Astrocyte of the cerebellum (primary cell): ENCODE results near the gene SLC39A10.

Source experiments
- DNase-seq: peaks from one replicate; pipeline ENCODE4 v3.0.0-alpha.2; 2011; ENCODE audit warnings: low read depth
- H3K4me3 ChIP-seq: 2 replicates; pipeline ENCODE4 v1.5.1; 2011; ENCODE audit warnings: mild to moderate bottlenecking, low read depth, low read length, moderate library complexity
- in situ Hi-C: cut with HindIII; loops from 2 replicates; pipeline ENCODE4 v1.10.0; 2017; ENCODE audit warnings: low sequenced_read_pairs
- TF ChIP-seq, protein P1 (sequence below): IDR thresholded peaks from 2 replicates; pipeline ENCODE4 v1.5.1; 2012; ENCODE audit warnings: low read length, low read depth, moderate library complexity, mild to moderate bottlenecking; ENCODE audit errors: missing control alignments

SLC39A10 gene

DNA sequence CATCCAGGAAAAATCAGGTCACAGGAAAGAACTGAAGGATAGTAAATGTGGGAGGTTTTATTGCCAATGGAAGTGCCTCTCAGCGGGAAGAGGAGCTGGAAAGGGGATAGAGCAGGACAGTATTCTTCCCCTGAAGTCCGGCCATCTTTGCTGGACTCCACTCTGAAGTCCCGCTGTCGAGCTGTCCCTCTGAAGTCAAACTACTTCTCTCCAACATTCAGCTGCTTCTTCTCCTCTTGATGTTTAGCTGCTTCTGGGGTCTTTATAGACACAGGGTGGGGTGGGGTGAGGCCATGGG is 23.5 kb upstream of the SLC39A10 start:
- in situ Hi-C loops, result no loop called here
- no peak for DNase-seq
- H3K4me3 ChIP-seq, result no peak overlapping the region
- TF ChIP-seq, protein P1, sequence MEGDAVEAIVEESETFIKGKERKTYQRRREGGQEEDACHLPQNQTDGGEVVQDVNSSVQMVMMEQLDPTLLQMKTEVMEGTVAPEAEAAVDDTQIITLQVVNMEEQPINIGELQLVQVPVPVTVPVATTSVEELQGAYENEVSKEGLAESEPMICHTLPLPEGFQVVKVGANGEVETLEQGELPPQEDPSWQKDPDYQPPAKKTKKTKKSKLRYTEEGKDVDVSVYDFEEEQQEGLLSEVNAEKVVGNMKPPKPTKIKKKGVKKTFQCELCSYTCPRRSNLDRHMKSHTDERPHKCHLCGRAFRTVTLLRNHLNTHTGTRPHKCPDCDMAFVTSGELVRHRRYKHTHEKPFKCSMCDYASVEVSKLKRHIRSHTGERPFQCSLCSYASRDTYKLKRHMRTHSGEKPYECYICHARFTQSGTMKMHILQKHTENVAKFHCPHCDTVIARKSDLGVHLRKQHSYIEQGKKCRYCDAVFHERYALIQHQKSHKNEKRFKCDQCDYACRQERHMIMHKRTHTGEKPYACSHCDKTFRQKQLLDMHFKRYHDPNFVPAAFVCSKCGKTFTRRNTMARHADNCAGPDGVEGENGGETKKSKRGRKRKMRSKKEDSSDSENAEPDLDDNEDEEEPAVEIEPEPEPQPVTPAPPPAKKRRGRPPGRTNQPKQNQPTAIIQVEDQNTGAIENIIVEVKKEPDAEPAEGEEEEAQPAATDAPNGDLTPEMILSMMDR, result no peak

DNA sequence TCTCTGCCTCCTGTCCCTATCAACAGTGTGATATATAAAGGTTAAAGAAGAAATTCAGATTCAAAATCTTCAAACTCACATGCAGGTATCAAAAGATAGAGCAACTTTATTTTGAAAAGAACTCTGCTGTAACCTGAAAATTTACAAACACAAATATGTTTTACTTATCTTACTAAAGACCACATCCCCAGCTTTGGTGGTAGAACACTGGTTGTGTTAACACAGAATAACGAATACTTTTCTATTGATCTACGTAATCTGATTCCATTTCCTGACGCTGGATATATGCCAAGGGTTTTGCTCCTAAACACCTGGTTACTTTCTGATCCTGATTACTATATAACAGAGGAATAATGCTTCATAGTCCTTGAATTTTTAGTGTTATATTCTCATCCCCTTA is 23.1 kb upstream of the SLC39A10 start:
- H3K4me3 ChIP-seq, result no peak overlapping the region
- TF ChIP-seq, protein P1, result no peak
- in situ Hi-C loops, result no loop called here
- DNase-seq, result no peak

DNA sequence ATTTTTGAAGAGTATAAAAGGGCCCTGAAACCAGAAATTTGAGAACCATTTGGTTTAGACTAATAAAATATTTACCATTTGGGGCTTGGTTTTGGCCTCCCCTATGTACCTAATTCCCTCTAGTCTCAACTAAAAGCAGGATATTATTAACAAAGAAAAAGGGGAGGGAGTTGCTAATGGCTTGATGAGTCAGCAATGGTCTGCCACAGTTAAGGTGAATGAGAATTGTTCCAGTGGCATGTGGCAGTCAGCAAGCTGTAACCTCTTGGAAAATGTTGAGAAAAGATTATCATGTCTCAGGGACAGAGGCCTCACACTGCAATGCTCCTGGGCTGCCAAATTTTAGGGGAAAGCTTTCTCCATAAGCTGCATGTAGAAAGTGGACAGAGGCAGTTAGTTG is 20.1 kb upstream of the SLC39A10 start:
- H3K4me3 ChIP-seq, result no peak overlapping the region
- TF ChIP-seq, protein P1, result no peak
- in situ Hi-C loops, result no loop called here
- DNase-seq, result no peak

DNA sequence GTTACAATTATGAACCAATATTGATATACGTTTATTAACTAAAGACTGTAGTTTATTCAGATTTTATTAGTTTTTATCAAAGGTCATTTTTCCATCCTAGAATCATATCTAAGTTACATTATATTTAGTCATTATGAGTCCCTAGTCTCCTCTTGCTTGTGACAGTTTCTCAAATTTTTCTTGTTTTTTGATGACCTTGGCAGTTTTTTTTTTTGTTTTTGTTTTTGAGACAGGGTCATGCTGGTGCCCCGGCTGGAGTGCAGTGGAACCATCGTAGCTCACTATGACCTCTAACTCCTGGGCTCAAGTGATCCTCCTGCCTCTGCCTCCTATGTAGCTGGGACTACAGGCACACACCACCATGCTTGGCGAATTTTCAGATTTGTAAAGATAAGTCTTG is 18.3 kb upstream of the SLC39A10 start:
- TF ChIP-seq, protein P1, result no peak
- H3K4me3 ChIP-seq, result no peak overlapping the region
- no peak for DNase-seq
- in situ Hi-C loops, result no loop called here

DNA sequence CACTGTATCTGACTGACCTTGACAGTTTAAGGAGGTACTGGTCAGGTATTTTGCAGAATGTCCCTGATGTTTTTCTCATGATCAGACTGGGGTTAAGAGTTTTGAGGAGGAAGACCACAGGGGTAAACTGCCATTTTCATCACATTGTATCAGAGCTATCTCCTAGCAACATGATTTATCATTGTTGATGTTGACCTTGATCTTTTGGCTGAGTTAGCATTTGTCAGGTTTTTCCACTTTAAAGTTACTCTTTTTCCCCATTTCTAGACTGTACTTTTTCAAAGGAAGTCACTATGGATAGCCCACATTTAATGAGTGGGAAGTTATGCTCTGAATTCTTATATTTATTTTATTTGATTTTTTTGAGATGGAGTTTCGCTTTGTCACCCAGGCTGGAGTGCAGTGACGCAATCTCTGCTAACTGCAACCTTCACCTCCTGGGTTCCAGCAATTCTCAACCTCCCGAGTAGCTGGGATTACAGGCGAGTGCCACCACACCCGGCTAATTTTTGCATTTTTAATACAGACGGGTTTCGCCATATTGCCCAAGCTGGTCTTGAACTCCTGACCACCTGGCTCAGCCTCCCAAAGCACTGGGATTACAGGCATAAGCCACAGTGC is 17.7 kb upstream of the SLC39A10 start:
- TF ChIP-seq, protein P1, result no peak
- DNase-seq, result no peak
- H3K4me3 ChIP-seq, result no peak overlapping the region
- in situ Hi-C loops, result no loop called here

DNA sequence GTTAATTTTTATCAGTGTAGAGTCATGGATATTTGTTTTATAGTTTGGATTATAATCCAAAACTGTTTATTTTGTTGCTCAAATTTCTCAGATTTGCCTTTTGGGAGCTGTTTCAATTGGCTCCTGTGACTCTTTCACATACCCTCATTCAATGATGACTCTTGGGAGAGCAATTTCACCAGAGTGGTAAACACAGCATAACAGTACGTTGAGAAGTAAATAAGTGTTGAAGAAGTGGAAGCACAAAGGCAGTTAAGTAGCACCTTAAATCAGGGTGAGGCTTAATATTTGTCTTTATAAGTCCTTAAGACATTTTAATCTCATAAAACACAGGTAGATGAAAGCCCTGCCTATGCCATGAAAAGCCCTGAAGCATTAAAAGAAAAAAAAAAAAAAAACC is 17.1 kb upstream of the SLC39A10 start:
- TF ChIP-seq, protein P1, result no peak
- in situ Hi-C loops, result no loop called here
- no peak for DNase-seq
- H3K4me3 ChIP-seq, result no peak overlapping the region
